Astrocyte (in vitro differentiated cells and primary cell): ENCODE results near the gene FGF12. TPM values are rescaled to one million over a fixed set of nuclear protein-coding genes. Genes with fewer than 3 reads are reported as not detected.

ENCODE experiments used
- DNase-seq: peaks from one replicate; pipeline ENCODE4 v3.0.0-alpha.2; 2010; ENCODE audit warnings: low read depth
- FAIRE-seq: peaks from 2 replicates; lab custom pipeline; 2011; peaks lifted over from hg19 to GRCh38; lab: Jason Lieb, UNC
- H2AFZ ChIP-seq: 2 replicates; pipeline ENCODE4 v1.6.0; 2012; ENCODE audit warnings: low read depth, low read length, inconsistent platforms
- H3K27ac ChIP-seq: 2 replicates; pipeline ENCODE4 v1.5.1; 2011; ENCODE audit warnings: low read depth, low read length, inconsistent platforms
- H3K27me3 ChIP-seq: 2 replicates; pipeline ENCODE4 v1.6.0; 2011; ENCODE audit warnings: low read length, inconsistent platforms; ENCODE audit not compliant: insufficient read depth
- H3K36me3 ChIP-seq: 2 replicates; pipeline ENCODE4 v1.5.1; 2011; ENCODE audit warnings: low read length, inconsistent platforms; ENCODE audit not compliant: insufficient read depth
- H3K4me1 ChIP-seq: 2 replicates; pipeline ENCODE4 v1.5.1; 2011; ENCODE audit warnings: low read length, inconsistent platforms; ENCODE audit not compliant: insufficient read depth
- H3K4me2 ChIP-seq: 2 replicates; pipeline ENCODE4 v1.6.0; 2012; ENCODE audit warnings: low read length, inconsistent platforms
- H3K4me3 ChIP-seq: 2 replicates; pipeline ENCODE4 v1.5.1; 2011; ENCODE audit warnings: low read depth, mild to moderate bottlenecking, low read length, inconsistent platforms; ENCODE audit not compliant: insufficient read depth
- H3K79me2 ChIP-seq: 2 replicates; pipeline ENCODE4 v1.6.0; 2012; ENCODE audit warnings: mild to moderate bottlenecking, low read length, inconsistent platforms; ENCODE audit not compliant: insufficient read depth
- H3K9ac ChIP-seq: 2 replicates; pipeline ENCODE4 v1.6.0; 2012; ENCODE audit warnings: mild to moderate bottlenecking, low read length, inconsistent platforms
- H3K9me3 ChIP-seq: 2 replicates; pipeline ENCODE4 v1.5.1; 2012; ENCODE audit warnings: low read depth, mild to moderate bottlenecking, low read length, inconsistent platforms; ENCODE audit not compliant: insufficient read depth
- H4K20me1 ChIP-seq: 2 replicates; pipeline ENCODE4 v1.6.0; 2012; ENCODE audit warnings: low read length, inconsistent platforms; ENCODE audit not compliant: insufficient read depth
- H3K27ac Mint-ChIP-seq: one replicate; pipeline ENCODE4 v1.8.0; 2021; ENCODE audit warnings: mild to moderate bottlenecking, mixed read lengths; ENCODE audit not compliant: unreplicated experiment
- H3K27me3 Mint-ChIP-seq: one replicate; pipeline ENCODE4 v1.8.0; 2021; ENCODE audit warnings: low read depth, mixed read lengths; ENCODE audit not compliant: unreplicated experiment
- H3K36me3 Mint-ChIP-seq: one replicate; pipeline ENCODE4 v1.8.0; 2021; ENCODE audit warnings: low read depth, mixed read lengths; ENCODE audit not compliant: unreplicated experiment
- H3K4me1 Mint-ChIP-seq: one replicate; pipeline ENCODE4 v1.8.0; 2021; ENCODE audit warnings: low read depth, mixed read lengths; ENCODE audit not compliant: unreplicated experiment
- H3K4me3 Mint-ChIP-seq: one replicate; pipeline ENCODE4 v1.8.0; 2021; ENCODE audit warnings: mild to moderate bottlenecking, moderate library complexity, mixed read lengths; ENCODE audit not compliant: unreplicated experiment
- H3K9me3 Mint-ChIP-seq: one replicate; pipeline ENCODE4 v1.8.0; 2021; ENCODE audit warnings: mild to moderate bottlenecking, mixed read lengths; ENCODE audit not compliant: unreplicated experiment
- EZH2 ChIP-seq: IDR thresholded peaks from 2 replicates; pipeline ENCODE4 v1.6.1; 2012; ENCODE audit warnings: mild to moderate bottlenecking, low read length, inconsistent platforms; ENCODE audit not compliant: insufficient read depth
- total RNA-seq: library from RNA; stranded (reverse); gene quantifications from 2 replicates; pipeline ENCODE4 v1.2.1, GENCODE V29; 2021
- TF ChIP-seq, protein P1 (sequence below): IDR thresholded peaks from 2 replicates; pipeline ENCODE4 v1.5.1; 2011; ENCODE audit warnings: low read depth, mild to moderate bottlenecking, inconsistent platforms, low read length, moderate library complexity; ENCODE audit not compliant: insufficient read depth

The FGF12 gene
- total RNA-seq, 1 donor from 2014 or later = 1.4 TPM

DNA sequence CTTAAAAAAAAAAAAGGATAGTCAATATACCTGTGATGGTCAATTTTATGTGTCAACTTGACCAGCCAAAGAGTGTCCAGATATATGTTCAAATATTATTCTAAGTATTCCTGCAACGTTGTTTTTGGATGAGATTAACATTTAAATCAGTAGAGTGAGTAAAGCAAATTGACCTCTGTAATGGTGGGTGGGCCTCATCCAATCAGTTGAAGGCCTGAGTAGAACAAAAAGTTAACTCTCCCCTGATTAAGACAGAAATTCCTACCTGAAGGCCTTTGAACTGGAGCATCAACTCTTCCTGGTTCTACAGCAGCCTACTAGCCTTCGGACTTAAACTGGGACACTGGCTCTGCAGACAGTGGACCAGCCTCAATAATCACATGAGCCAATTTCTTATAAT is 154.1 kb downstream of the FGF12 start:
- Histone ChIP-seq H2AFZ (no peak overlapping the region), H3K9ac (no peak overlapping the region), H3K4me2 (no peak overlapping the region), H3K27me3 (peaks cover 2% of the 10 kb centered on the region), H3K4me1 (no peaks in the 10 kb centered on the region), H3K36me3 (no peaks in the 10 kb centered on the region), H3K9me3 (no peaks in the 10 kb centered on the region), H3K79me2 (no peaks in the 10 kb centered on the region), H3K4me3 (no peak overlapping the region), H4K20me1 (no peaks in the 10 kb centered on the region), H3K27ac (no peak overlapping the region)
- Mint-ChIP-seq H3K27ac (no peak overlapping the region), H3K4me1 (no peaks in the 10 kb centered on the region), H3K36me3 (peaks cover 2% of the 10 kb centered on the region), H3K27me3 (peaks cover 4% of the 10 kb centered on the region), H3K9me3 (peaks cover 4% of the 10 kb centered on the region), H3K4me3 (no peak overlapping the region)
- DNase-seq = no peak
- no peak for TF ChIP-seq EZH2
- TF ChIP-seq, protein P1, sequence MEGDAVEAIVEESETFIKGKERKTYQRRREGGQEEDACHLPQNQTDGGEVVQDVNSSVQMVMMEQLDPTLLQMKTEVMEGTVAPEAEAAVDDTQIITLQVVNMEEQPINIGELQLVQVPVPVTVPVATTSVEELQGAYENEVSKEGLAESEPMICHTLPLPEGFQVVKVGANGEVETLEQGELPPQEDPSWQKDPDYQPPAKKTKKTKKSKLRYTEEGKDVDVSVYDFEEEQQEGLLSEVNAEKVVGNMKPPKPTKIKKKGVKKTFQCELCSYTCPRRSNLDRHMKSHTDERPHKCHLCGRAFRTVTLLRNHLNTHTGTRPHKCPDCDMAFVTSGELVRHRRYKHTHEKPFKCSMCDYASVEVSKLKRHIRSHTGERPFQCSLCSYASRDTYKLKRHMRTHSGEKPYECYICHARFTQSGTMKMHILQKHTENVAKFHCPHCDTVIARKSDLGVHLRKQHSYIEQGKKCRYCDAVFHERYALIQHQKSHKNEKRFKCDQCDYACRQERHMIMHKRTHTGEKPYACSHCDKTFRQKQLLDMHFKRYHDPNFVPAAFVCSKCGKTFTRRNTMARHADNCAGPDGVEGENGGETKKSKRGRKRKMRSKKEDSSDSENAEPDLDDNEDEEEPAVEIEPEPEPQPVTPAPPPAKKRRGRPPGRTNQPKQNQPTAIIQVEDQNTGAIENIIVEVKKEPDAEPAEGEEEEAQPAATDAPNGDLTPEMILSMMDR = no peak
- no peak for FAIRE-seq

DNA sequence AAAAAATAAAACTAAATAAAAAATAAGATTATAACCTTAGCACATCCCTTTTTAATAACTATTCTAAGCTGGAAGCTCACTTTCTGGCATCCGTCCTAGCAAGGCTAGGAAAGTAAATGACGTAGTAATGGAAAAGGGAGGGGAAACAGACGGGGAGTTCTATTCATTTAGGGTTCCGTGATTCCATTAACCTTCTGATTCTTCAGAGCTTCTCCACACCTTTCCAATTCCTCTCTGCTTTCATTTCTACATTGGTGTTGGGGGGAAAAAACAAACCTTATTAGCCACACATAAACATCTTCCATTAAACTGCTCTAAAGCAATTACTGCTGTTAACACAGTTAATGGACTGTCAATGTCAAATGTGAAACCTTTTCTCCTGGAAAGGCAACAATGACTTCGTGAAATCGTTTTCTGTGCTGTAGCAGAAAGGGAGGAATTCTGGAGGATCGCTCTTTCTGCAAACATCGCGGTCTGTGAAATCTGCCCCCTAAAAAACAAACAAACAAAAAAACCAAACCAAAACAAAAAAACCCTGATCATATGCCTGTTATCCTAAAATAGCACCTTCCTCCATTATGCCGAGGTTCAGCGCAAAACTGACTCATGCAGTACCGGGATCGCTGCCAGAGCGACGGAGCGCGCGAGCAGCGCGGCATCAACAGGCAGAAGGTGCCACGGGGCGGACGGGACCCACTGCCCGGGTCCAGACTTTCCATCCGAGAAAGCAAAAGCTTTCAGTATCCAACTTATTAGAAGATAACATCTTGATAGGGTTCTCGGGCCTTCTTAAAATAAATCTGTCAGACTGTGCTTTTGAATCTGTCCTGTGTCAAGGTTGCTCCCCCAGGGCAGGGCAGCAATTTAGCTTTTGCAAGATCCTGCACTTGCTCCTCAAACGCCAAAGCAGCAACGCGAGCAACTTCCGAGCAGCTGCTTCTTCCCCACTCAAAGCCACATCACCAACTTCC is 156.2 kb downstream of the FGF12 start:
- Histone ChIP-seq H3K27me3 (peaks cover 2% of the 10 kb centered on the region), H3K9ac (peak overlapping the region; percentile 69), H3K4me3 (peak overlapping the region; percentile 61), H3K4me1 (no peaks in the 10 kb centered on the region), H3K4me2 (peak overlapping the region; percentile 90), H2AFZ (peak overlapping the region; percentile 31), H4K20me1 (no peaks in the 10 kb centered on the region), H3K27ac (no peak overlapping the region), H3K79me2 (no peaks in the 10 kb centered on the region), H3K9me3 (no peaks in the 10 kb centered on the region), H3K36me3 (no peaks in the 10 kb centered on the region)
- peak; percentile 45 for DNase-seq
- Mint-ChIP-seq H3K27ac (no peak overlapping the region), H3K36me3 (peaks cover 2% of the 10 kb centered on the region), H3K9me3 (peaks cover 4% of the 10 kb centered on the region), H3K4me1 (no peaks in the 10 kb centered on the region), H3K4me3 (no peak overlapping the region), H3K27me3 (peaks cover 4% of the 10 kb centered on the region)
- FAIRE-seq = no peak
- TF ChIP-seq, protein P1 = no peak
- no peak for TF ChIP-seq EZH2

DNA sequence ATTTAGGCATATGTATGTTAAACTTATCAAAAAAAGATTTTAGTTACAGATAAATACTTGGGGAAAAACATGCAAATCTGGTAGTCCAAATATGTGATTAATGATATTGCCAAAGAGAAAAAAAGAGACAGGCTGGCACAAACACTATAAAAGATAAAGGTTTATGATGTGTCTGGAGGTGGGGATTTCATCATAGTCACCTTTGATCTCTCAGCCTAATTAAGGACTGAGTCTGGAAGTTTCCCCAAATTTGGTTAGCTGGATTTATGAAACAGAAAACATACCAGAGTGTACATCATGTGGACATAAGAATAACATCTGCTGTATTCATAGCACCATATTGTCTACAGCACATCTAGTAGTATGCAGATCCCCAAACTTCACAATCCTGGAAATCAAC is 157.0 kb downstream of the FGF12 start:
- H3K27ac ChIP-seq = no peak overlapping the region
- H3K27me3 ChIP-seq = peaks cover 2% of the 10 kb centered on the region
- no peak for FAIRE-seq
- Mint-ChIP-seq H3K4me1 (no peaks in the 10 kb centered on the region), H3K36me3 (peaks cover 2% of the 10 kb centered on the region), H3K27ac (no peak overlapping the region), H3K27me3 (peaks cover 4% of the 10 kb centered on the region), H3K9me3 (peaks cover 4% of the 10 kb centered on the region), H3K4me3 (no peak overlapping the region)
- H4K20me1 ChIP-seq = no peaks in the 10 kb centered on the region
- H3K9me3 ChIP-seq = no peaks in the 10 kb centered on the region
- peak overlapping the region; percentile 61 for H3K4me3 ChIP-seq
- no peak for DNase-seq
- H3K36me3 ChIP-seq = no peaks in the 10 kb centered on the region
- H2AFZ ChIP-seq = no peak overlapping the region
- H3K9ac ChIP-seq = no peak overlapping the region
- H3K4me1 ChIP-seq = no peaks in the 10 kb centered on the region
- H3K4me2 ChIP-seq = no peak overlapping the region
- no peaks in the 10 kb centered on the region for H3K79me2 ChIP-seq
- no peak for TF ChIP-seq EZH2
- TF ChIP-seq, protein P1 = no peak
